ENCODE measurements around the gene CXXC5.

DNA sequence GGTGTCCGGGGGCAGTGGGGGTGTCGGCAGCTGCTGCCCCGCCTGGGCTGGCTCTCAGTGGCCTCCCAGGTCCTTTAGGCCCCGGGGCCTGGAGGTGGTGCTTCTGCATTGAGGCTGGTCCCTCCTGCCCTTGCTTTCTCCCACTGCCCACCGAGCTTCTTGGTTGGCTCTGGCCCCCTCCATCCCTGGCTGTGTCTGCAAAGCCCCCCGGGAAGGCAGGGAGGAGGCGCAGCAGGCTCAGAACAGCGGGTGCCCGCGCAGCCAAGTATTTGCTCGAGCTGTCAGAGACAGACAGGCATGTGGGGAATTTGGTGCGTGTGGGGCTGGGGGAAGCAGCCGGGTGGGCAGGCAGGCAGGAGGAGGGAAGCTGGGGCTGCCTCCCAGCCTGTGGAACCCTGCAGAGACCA lies 11.5 kb downstream of the CXXC5 start:
- TF ChIP-seq, protein P1, sequence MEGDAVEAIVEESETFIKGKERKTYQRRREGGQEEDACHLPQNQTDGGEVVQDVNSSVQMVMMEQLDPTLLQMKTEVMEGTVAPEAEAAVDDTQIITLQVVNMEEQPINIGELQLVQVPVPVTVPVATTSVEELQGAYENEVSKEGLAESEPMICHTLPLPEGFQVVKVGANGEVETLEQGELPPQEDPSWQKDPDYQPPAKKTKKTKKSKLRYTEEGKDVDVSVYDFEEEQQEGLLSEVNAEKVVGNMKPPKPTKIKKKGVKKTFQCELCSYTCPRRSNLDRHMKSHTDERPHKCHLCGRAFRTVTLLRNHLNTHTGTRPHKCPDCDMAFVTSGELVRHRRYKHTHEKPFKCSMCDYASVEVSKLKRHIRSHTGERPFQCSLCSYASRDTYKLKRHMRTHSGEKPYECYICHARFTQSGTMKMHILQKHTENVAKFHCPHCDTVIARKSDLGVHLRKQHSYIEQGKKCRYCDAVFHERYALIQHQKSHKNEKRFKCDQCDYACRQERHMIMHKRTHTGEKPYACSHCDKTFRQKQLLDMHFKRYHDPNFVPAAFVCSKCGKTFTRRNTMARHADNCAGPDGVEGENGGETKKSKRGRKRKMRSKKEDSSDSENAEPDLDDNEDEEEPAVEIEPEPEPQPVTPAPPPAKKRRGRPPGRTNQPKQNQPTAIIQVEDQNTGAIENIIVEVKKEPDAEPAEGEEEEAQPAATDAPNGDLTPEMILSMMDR (conservative IDR thresholded peaks at IDR 0.05; ENCODE audit: low read length) = no peak
- no peak for TF ChIP-seq EZH2phosphoT487 (IDR thresholded peaks at IDR 0.05; ENCODE audit: borderline replicate concordance, low read depth, low read length)
